Peyer's patch (tissue), 4 donors: ENCODE results near the gene HTR3A. TPM values are rescaled to one million over a fixed set of nuclear protein-coding genes. Genes with fewer than 3 reads are reported as not detected.
A peak's percentile ranks its signal among the peaks of the same experiment; 100 is the strongest.
"Not testable (repeated sequence)": the region's sequence is repeated elsewhere in the genome, so short reads cannot be mapped to it uniquely, and the experiment has no call there.

Source experiments
- DNase-seq, 3 donors: peaks; one replicate each; pipeline ENCODE4 v3.0.0-alpha.2; 2017 to 2019
- H3K27ac ChIP-seq, 4 donors: fragments of 200-600 bp; sonication (generic); one replicate each; pipeline ENCODE4 v1.5.1; 2016 to 2019
- H3K27me3 ChIP-seq, 2 donors: fragments of 200-600 bp; sonication (generic); one replicate each; pipeline ENCODE4 v1.5.1; 2019
- H3K36me3 ChIP-seq, 3 donors: fragments of 200-600 bp; sonication (generic); one replicate each; pipeline ENCODE4 v1.5.1; 2016 to 2019
- H3K4me1 ChIP-seq, 4 donors: fragments of 200-600 bp; sonication (generic); one replicate each; pipeline ENCODE4 v1.5.1; 2016 to 2019
- H3K4me3 ChIP-seq, 4 donors: fragments of 200-600 bp; sonication (generic); 1 replicate in 3 of 4; 2 replicates in 1 of 4; pipeline ENCODE4 v1.5.1; 2016 to 2019; ENCODE audit warnings: mild to moderate bottlenecking in 1 of 4
- H3K9me3 ChIP-seq, 4 donors: fragments of 200-600 bp; sonication (generic); one replicate each; pipeline ENCODE4 v1.5.1; 2016 to 2019; ENCODE audit warnings: mild to moderate bottlenecking in 1 of 4
- CTCF ChIP-seq, 6 experiments: fragments of 450-650 bp in 4 of 6; fragments of 200-600 bp in 2 of 6; sonication (generic) in 1 of 6; IDR thresholded peaks; one replicate each; pipeline ENCODE4 v1.5.1; 2017 to 2019; ENCODE audit warnings: antibody characterized with exemption in 6 of 6, mild to moderate bottlenecking in 3 of 6, moderate library complexity in 1 of 6
- POLR2A ChIP-seq, 2 donors: fragments of 450-650 bp; IDR thresholded peaks; one replicate each; pipeline ENCODE4 v1.5.1; 2017; ENCODE audit warnings: antibody characterized with exemption in 2 of 2, mild to moderate bottlenecking in 2 of 2, moderate library complexity in 2 of 2
- total RNA-seq, 4 donors: library from RNA; depleted of rRNA; stranded (reverse); fragments of >200 nt; gene quantifications; one replicate each; pipeline ENCODE4 v1.1.0, GENCODE V29; 2016

Gene HTR3A
- total RNA-seq = 1 to 10 TPM in 1 of 4 donors, under 1 TPM in 2, not detected in 1; 0.80 to 1.7 (median 0.95) TPM

DNA sequence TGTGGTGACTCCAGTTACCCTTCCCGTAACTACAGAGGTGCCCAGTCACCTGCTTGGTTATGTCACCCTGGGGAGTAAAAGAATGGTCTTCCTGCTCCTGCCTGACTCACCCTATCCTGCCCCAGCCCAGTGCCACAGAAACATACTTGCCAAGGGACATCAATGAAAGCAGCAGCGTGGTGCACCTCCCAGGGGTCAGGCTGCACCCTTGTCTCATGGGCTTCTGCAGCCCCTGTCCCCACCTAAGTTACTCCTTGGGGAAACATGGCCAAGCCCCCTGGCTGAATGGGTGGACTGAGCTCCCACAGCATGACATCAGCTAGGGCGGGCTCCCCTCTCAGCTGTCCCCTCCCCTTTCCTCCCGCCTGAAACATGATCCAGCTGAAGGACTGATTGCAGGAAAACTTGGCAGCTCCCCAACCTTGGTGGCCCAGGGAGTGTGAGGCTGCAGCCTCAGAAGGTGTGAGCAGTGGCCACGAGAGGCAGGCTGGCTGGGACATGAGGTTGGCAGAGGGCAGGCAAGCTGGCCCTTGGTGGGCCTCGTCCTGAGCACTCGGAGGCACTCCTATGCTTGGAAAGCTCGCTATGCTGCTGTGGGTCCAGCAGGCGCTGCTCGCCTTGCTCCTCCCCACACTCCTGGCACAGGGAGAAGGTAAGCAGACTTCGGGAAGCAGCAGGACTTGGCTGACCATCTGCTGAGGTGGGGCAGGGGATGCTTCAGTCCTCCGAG lies at the start of gene HTR3A:
Gene HTR3A, plus strand, starts transcription at position 368 of the 730 bp plus-strand sequence. Its CDS starts 218 bp downstream, at position 586.
- H3K36me3 ChIP-seq = no peaks in the 10 kb centered on the region
- peak in 1 of 3 donors; percentile 56 for DNase-seq
- no peak within 1 kb of the TSS for H3K4me3 ChIP-seq

DNA sequence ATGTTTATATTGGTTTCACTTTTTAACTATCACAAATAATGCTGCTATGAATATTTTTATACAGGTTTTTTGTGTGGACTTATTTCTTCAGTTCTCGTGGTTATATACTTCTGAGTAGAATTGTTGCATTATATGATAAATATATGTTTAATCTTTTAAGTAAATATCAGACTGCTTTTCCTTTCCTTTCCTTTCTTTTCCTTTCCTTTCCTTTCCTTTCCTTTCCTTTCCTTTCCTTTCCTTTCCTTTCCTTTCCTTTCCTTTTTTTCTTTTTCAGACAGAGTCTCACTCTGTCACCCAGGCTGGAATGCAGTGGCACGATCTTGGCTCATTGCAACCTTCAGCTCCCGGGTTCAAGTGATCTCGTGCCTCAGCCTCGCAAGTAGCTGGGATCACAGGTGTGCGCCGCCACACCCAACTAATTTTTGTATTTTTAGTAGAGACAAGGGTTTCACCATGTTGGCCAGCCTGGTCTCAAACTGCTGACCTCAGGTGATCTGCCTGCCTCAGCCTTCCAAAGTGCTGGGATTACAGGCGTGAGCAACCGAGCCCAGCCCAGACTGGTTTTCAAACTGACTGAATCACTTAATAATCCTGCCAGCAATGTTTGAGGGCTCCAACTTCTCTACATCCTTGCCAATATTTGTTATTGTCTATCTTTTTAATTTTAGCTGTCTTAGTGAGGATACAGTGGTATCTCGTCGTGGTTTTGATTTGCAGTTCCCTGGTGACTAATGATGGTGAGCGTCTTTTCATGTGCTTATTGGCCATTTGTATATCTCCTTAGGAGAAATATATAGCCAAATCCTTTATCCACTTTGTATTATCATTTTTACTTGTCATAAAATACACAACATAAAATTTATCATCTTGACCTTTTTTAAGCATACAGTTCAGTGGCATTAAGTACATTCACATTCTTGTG lies 48.4 kb upstream of the HTR3A start:
- H3K4me1 ChIP-seq = no peaks in the 10 kb centered on the region
- no peak for DNase-seq
- no peaks in the 10 kb centered on the region for H3K9me3 ChIP-seq
- H3K36me3 ChIP-seq = no peaks in the 10 kb centered on the region
- no peak overlapping the region for H3K4me3 ChIP-seq
- no peak for TF ChIP-seq POLR2A (IDR thresholded peaks at IDR 0.05)
- TF ChIP-seq CTCF (IDR thresholded peaks at IDR 0.05) = no peak
- no peaks in the 10 kb centered on the region for H3K27me3 ChIP-seq
- H3K27ac ChIP-seq = no peak overlapping the region

More for the DNA sequence above, at the start of gene HTR3A:
- H3K9me3 ChIP-seq = no peaks in the 10 kb centered on the region
- TF ChIP-seq CTCF (IDR thresholded peaks at IDR 0.05) (no peak), POLR2A (IDR thresholded peaks at IDR 0.05) (no peak)
- H3K27me3 ChIP-seq = no peaks in the 10 kb centered on the region
- H3K27ac ChIP-seq = no peak within 1 kb of the TSS
- peaks cover 0 to 2% (median 0%) of the 10 kb centered on the region in 4 donors for H3K4me1 ChIP-seq

DNA sequence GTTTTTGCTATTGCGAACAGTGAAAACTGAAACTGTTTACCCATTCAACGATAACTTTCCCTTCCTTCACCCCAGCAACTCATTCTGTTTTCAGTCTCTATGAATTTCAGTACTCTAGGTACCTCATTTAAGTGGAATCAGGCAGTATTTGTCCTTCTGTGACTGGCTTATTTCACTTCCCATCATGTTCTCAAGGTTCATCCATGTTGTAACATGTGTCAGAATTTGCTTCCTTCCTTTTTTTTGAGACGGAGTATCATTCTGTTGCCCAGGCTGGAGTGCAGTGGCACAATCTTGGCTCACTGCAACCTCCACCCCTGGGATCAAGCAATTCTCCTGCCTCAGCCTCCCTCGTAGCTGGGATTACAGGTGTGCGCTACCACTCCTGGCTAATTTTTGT lies 46.6 kb upstream of the HTR3A start:
- Histone ChIP-seq H3K9me3 (no peaks in the 10 kb centered on the region), H3K36me3 (no peaks in the 10 kb centered on the region), H3K27me3 (no peaks in the 10 kb centered on the region), H3K27ac (no peak overlapping the region), H3K4me1 (no peaks in the 10 kb centered on the region), H3K4me3 (no peak overlapping the region)
- TF ChIP-seq CTCF (IDR thresholded peaks at IDR 0.05) = no peak
- no peak for TF ChIP-seq POLR2A (IDR thresholded peaks at IDR 0.05)
- no peak for DNase-seq

DNA sequence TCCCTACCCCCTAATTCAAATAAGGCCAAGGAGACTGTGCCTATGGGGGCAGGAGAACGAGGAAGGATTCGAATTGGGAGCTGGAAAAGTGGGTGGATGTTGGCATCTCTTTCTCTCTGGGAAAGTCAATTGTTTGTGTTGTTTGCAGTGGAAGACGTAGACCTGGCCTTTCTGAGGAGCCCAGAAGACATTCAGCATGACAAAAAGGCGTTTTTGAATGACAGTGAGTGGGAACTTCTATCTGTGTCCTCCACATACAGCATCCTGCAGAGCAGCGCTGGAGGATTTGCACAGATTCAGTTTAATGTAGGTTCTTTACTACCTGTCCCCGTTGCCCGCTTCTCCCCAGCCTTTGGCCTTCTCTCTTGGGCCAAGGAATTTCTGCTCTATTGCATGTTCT lies 42.1 kb upstream of the HTR3A start:
- no peaks in the 10 kb centered on the region for H3K36me3 ChIP-seq
- DNase-seq = no peak
- H3K27me3 ChIP-seq = no peaks in the 10 kb centered on the region
- no peak overlapping the region for H3K27ac ChIP-seq
- no peaks in the 10 kb centered on the region for H3K9me3 ChIP-seq
- TF ChIP-seq CTCF (IDR thresholded peaks at IDR 0.05) (no peak), POLR2A (IDR thresholded peaks at IDR 0.05) (no peak)
- H3K4me3 ChIP-seq = no peak overlapping the region
- H3K4me1 ChIP-seq = no peaks in the 10 kb centered on the region

GRCh38 chr11:113934193-113934592 lies 40.7 kb upstream of the HTR3A start:
- not testable (repeated sequence) for DNase-seq

DNA sequence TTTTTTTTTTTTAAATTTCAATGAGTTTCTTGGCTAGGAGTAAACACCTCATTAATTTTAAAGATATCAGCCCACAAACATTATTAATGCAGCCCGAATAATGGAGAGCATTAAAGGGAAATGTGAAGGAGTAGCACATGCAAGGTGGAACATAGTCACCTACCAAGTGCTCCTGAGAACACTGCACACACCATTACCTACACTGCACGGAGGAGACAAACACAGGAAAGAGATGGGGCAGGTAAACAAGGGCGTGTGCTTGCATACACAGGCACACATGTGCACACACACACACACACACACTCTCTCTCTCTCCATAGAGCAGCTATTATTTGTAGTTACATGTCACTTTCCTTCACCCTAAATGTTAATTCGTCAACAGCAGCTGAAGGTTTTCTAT lies 40.1 kb upstream of the HTR3A start:
- DNase-seq = no peak
- H3K9me3 ChIP-seq = no peaks in the 10 kb centered on the region
- no peaks in the 10 kb centered on the region for H3K36me3 ChIP-seq
- no peak for TF ChIP-seq POLR2A (IDR thresholded peaks at IDR 0.05)
- no peak for TF ChIP-seq CTCF (IDR thresholded peaks at IDR 0.05)
- no peak overlapping the region for H3K27ac ChIP-seq
- no peak overlapping the region for H3K4me3 ChIP-seq
- no peaks in the 10 kb centered on the region for H3K4me1 ChIP-seq
- H3K27me3 ChIP-seq = no peaks in the 10 kb centered on the region

More at GRCh38 chr11:113934193-113934592, 40.7 kb upstream of the HTR3A start:
- H3K27me3 ChIP-seq, H3K4me1 ChIP-seq, H3K36me3 ChIP-seq, H3K27ac ChIP-seq, H3K9me3 ChIP-seq, H3K4me3 ChIP-seq: not testable (repeated sequence)
